GM23338 (cell line): ENCODE data around the gene RPL10. TPM values are rescaled to one million over a fixed set of nuclear protein-coding genes. Genes with fewer than 3 reads are reported as not detected.

ENCODE experiments used
- ATAC-seq: fragments of 200-7000 bp; cut with Tn5 transposase; 3 replicates; pipeline ENCODE4 v1.9.1; 2020
- DNase-seq: peaks from one replicate; pipeline ENCODE4 v3.0.0-alpha.2; 2015; ENCODE audit warnings: low spot score
- H2AFZ ChIP-seq: fragments of 200-600 bp; sonication (generic); 2 replicates; pipeline ENCODE4 v1.8.0; 2016; ENCODE audit warnings: antibody characterized with exemption, mild to moderate bottlenecking, moderate library complexity
- H3F3A ChIP-seq: fragments of 200-600 bp; sonication (generic); replicated peaks from 2 replicates; pipeline ENCODE4 v1.8.0; 2017; ENCODE audit warnings: antibody characterized with exemption, mixed run types, low read depth
- H3K27ac ChIP-seq: fragments of 200-600 bp; sonication (generic); 2 replicates; pipeline ENCODE4 v1.6.1; 2016; ENCODE audit warnings: low read depth
- H3K27me3 ChIP-seq: fragments of 200-600 bp; sonication (generic); 2 replicates; pipeline ENCODE4 v1.8.0; 2016; ENCODE audit warnings: mild to moderate bottlenecking, mixed run types, moderate library complexity; ENCODE audit not compliant: insufficient read depth
- H3K36me3 ChIP-seq: fragments of 200-600 bp; sonication (generic); 2 replicates; pipeline ENCODE4 v1.8.0; 2016; ENCODE audit warnings: mild to moderate bottlenecking; ENCODE audit not compliant: insufficient read depth
- H3K4me1 ChIP-seq: fragments of 200-600 bp; sonication (generic); 2 replicates; pipeline ENCODE4 v1.8.0; 2016; ENCODE audit warnings: mild to moderate bottlenecking, moderate library complexity; ENCODE audit not compliant: insufficient read depth
- H3K4me2 ChIP-seq: fragments of 200-600 bp; sonication (generic); 2 replicates; pipeline ENCODE4 v1.7.1; 2017; ENCODE audit warnings: mixed run types
- H3K4me3 ChIP-seq: fragments of 200-600 bp; sonication (generic); 2 replicates; pipeline ENCODE4 v1.6.1; 2016; ENCODE audit warnings: mixed run types
- H3K79me2 ChIP-seq: fragments of 200-600 bp; sonication (generic); replicated peaks from 2 replicates; pipeline ENCODE4 v1.8.0; 2017; ENCODE audit warnings: mild to moderate bottlenecking; ENCODE audit not compliant: insufficient read depth
- H3K9me2 ChIP-seq: fragments of 200-600 bp; sonication (generic); 2 replicates; pipeline ENCODE4 v1.8.0; 2017; ENCODE audit not compliant: insufficient read depth
- H4K20me1 ChIP-seq: fragments of 200-600 bp; sonication (generic); replicated peaks from 2 replicates; pipeline ENCODE4 v1.8.0; 2017; ENCODE audit warnings: mild to moderate bottlenecking; ENCODE audit not compliant: insufficient read depth
- H3K27ac Mint-ChIP-seq: 2 replicates; pipeline ENCODE4 v1.8.0; 2020; ENCODE audit warnings: inconsistent platforms, mild to moderate bottlenecking, moderate library complexity, mixed read lengths
- H3K27me3 Mint-ChIP-seq: 3 replicates; pipeline ENCODE4 v1.8.0; 2022; ENCODE audit warnings: low read depth, mild to moderate bottlenecking, moderate library complexity, mixed read lengths, inconsistent platforms; ENCODE audit not compliant: insufficient read depth, poor library complexity
- H3K36me3 Mint-ChIP-seq: 3 replicates; pipeline ENCODE4 v1.8.0; 2021; ENCODE audit warnings: low read depth, mild to moderate bottlenecking, inconsistent platforms, moderate library complexity, mixed read lengths
- H3K4me1 Mint-ChIP-seq: 3 replicates; pipeline ENCODE4 v1.8.0; 2020; ENCODE audit warnings: mild to moderate bottlenecking, inconsistent platforms, mixed read lengths
- H3K4me3 Mint-ChIP-seq: 3 replicates; pipeline ENCODE4 v1.8.0; 2021; ENCODE audit warnings: moderate library complexity, mild to moderate bottlenecking, inconsistent platforms, mixed read lengths
- H3K9me3 Mint-ChIP-seq: 3 replicates; pipeline ENCODE4 v1.8.0; 2020; ENCODE audit warnings: moderate library complexity, mild to moderate bottlenecking, inconsistent platforms, mixed read lengths
- STAT1 ChIP-seq: IDR thresholded peaks from one replicate; pipeline ENCODE4 v1.6.1; 2016; ENCODE audit warnings: antibody characterized with exemption; ENCODE audit not compliant: unreplicated experiment
- ZNF331 ChIP-seq: fragments of 250-450 bp; sonication (Bioruptor Pico); IDR thresholded peaks from 2 replicates; pipeline ENCODE4 v1.5.0; 2020; ENCODE audit warnings: low read depth, mild to moderate bottlenecking, moderate library complexity
- polyA plus RNA-seq: library from polyadenylated mRNA; unstranded; fragments of >200 nt; fragmentation: Nextera tagmentation; extraction: Ambion mirVana; gene quantifications from 2 replicates; pipeline ENCODE4 v1.2.1, GENCODE V29; 2016
- total RNA-seq: library from RNA; depleted of rRNA; stranded (reverse); fragments of >200 nt; shearing (Covaris generic); gene quantifications from 2 replicates; pipeline ENCODE4 v1.2.3, GENCODE V29; 2014
- TF ChIP-seq, protein P1 (sequence below): fragments of 250-450 bp; sonication (Bioruptor Pico); IDR thresholded peaks from 2 replicates; pipeline ENCODE4 v1.5.0; 2020; ENCODE audit warnings: mild to moderate bottlenecking, moderate library complexity
- TF ChIP-seq, protein P2 (sequence below), 2 experiments: fragments of 200-600 bp in 1 of 2; sonication (generic) in 1 of 2; conservative IDR thresholded peaks; 2 replicates each; pipeline versions ENCODE4 v1.5.1 to v1.6.1; 2016 to 2017; ENCODE audit warnings: antibody characterized with exemption in 2 of 2, low read depth in 2 of 2, mild to moderate bottlenecking in 2 of 2, moderate library complexity in 1 of 2

RPL10 gene
- total and polyA plus RNA-seq, 2 experiments from 2014 or later = 1,696 to 4,929 TPM

DNA sequence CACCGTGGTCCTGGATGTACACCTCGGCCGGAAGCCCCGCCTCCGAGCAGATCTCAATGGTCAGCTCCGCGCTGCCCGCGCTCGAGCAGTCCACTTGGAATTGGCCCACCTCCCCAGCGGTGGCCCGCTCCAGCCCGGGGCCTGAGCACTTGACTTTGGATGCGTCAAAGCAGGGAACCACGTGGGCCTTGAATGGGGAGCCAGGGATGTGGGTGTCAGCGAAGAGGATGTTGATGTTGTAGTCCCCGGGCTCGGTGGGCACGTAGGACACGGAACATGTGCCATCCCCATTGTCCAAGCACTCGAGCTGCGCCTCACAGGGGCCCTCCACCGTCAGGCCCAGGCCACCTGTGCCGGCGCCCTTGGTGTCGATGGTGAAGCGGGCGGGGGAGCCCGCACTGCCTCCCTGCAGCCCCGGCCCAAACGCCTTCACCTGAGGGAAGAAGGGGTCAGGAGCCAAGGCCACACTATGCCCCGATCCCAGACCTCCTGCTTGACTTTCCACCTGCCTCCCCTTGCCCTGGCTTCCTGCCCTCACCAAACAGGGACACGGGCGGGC is 37.9 kb upstream of the RPL10 start (continued):
- TF ChIP-seq, protein P1, sequence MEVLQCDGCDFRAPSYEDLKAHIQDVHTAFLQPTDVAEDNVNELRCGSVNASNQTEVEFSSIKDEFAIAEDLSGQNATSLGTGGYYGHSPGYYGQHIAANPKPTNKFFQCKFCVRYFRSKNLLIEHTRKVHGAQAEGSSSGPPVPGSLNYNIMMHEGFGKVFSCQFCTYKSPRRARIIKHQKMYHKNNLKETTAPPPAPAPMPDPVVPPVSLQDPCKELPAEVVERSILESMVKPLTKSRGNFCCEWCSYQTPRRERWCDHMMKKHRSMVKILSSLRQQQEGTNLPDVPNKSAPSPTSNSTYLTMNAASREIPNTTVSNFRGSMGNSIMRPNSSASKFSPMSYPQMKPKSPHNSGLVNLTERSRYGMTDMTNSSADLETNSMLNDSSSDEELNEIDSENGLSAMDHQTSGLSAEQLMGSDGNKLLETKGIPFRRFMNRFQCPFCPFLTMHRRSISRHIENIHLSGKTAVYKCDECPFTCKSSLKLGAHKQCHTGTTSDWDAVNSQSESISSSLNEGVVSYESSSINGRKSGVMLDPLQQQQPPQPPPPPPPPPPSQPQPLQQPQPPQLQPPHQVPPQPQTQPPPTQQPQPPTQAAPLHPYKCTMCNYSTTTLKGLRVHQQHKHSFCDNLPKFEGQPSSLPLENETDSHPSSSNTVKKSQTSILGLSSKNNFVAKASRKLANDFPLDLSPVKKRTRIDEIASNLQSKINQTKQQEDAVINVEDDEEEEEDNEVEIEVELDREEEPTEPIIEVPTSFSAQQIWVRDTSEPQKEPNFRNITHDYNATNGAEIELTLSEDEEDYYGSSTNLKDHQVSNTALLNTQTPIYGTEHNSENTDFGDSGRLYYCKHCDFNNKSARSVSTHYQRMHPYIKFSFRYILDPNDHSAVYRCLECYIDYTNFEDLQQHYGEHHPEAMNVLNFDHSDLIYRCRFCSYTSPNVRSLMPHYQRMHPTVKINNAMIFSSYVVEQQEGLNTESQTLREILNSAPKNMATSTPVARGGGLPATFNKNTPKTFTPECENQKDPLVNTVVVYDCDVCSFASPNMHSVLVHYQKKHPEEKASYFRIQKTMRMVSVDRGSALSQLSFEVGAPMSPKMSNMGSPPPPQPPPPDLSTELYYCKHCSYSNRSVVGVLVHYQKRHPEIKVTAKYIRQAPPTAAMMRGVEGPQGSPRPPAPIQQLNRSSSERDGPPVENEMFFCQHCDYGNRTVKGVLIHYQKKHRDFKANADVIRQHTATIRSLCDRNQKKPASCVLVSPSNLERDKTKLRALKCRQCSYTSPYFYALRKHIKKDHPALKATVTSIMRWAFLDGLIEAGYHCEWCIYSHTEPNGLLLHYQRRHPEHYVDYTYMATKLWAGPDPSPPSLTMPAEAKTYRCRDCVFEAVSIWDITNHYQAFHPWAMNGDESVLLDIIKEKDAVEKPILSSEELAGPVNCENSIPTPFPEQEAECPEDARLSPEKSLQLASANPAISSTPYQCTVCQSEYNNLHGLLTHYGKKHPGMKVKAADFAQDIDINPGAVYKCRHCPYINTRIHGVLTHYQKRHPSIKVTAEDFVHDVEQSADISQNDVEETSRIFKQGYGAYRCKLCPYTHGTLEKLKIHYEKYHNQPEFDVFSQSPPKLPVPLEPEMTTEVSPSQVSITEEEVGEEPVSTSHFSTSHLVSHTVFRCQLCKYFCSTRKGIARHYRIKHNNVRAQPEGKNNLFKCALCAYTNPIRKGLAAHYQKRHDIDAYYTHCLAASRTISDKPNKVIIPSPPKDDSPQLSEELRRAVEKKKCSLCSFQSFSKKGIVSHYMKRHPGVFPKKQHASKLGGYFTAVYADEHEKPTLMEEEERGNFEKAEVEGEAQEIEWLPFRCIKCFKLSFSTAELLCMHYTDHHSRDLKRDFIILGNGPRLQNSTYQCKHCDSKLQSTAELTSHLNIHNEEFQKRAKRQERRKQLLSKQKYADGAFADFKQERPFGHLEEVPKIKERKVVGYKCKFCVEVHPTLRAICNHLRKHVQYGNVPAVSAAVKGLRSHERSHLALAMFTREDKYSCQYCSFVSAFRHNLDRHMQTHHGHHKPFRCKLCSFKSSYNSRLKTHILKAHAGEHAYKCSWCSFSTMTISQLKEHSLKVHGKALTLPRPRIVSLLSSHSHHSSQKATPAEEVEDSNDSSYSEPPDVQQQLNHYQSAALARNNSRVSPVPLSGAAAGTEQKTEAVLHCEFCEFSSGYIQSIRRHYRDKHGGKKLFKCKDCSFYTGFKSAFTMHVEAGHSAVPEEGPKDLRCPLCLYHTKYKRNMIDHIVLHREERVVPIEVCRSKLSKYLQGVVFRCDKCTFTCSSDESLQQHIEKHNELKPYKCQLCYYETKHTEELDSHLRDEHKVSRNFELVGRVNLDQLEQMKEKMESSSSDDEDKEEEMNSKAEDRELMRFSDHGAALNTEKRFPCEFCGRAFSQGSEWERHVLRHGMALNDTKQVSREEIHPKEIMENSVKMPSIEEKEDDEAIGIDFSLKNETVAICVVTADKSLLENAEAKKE = no peak

DNA sequence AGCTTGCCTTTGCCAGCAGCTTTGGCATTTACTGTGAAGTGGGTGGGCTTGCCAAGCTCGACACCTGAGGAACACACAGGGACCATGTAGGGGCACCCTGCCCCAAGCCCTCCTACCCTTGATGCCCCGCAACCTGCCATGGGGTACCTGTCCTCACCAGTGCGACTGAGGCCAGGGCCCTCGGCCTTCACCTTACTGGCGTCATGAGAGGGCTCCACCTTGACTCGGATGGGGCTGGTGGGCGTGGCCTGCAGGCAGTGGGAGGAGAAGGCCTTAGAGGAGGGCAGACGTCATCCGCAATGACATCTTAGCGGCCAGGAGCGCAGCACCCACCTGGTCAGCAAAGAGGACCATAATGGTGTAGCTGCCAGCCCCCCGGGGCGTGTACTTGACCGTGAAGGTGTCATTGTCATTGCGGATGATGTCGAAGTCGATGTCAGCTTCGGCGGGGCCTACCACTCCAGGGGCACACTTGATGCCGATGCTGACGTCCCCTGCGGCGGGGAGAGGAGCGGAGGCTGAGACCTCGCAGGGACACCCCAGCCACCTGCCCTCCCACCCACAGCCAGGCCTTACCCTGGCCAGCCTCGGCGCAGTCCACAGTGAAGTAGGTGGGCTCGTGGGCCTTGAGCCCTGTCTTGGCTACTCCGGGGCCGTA is 36.0 kb upstream of the RPL10 start:
- Histone ChIP-seq H3F3A (0 out of 2 replicates have a peak, but pooled peaks cover 4% of the 10 kb centered on the region), H2AFZ (no peak overlapping the region), H3K4me3 (no peak overlapping the region), H3K36me3 (peaks cover 16% of the 10 kb centered on the region), H3K27me3 (no peaks in the 10 kb centered on the region), H3K27ac (no peak overlapping the region), H3K4me1 (no peaks in the 10 kb centered on the region), H4K20me1 (peaks cover 5% of the 10 kb centered on the region; the same call in 1 of the 2 replicates), H3K79me2 (peaks cover 21% of the 10 kb centered on the region), H3K4me2 (no peak overlapping the region), H3K9me2 (no peaks in the 10 kb centered on the region)
- Mint-ChIP-seq H3K9me3 (no peaks in the 10 kb centered on the region; the same call in 2 of the 3 replicates), H3K27me3 (peaks cover 20% of the 10 kb centered on the region), H3K4me3 (no peak overlapping the region), H3K4me1 (no peaks in the 10 kb centered on the region; the same call in 2 of the 3 replicates), H3K36me3 (peaks cover 87% of the 10 kb centered on the region), H3K27ac (no peak overlapping the region)
- ATAC-seq (no peak), DNase-seq (no peak)
- no peak for TF ChIP-seq STAT1
- TF ChIP-seq, protein P1 = no peak
- TF ChIP-seq, protein P2, sequence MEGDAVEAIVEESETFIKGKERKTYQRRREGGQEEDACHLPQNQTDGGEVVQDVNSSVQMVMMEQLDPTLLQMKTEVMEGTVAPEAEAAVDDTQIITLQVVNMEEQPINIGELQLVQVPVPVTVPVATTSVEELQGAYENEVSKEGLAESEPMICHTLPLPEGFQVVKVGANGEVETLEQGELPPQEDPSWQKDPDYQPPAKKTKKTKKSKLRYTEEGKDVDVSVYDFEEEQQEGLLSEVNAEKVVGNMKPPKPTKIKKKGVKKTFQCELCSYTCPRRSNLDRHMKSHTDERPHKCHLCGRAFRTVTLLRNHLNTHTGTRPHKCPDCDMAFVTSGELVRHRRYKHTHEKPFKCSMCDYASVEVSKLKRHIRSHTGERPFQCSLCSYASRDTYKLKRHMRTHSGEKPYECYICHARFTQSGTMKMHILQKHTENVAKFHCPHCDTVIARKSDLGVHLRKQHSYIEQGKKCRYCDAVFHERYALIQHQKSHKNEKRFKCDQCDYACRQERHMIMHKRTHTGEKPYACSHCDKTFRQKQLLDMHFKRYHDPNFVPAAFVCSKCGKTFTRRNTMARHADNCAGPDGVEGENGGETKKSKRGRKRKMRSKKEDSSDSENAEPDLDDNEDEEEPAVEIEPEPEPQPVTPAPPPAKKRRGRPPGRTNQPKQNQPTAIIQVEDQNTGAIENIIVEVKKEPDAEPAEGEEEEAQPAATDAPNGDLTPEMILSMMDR (conservative IDR thresholded peaks at IDR 0.05; ENCODE audit: low read depth in 2 of 2) = no peak
- TF ChIP-seq ZNF331 (CRISPR knock-in tag) = no peak
